ENCODE measurements around the gene RPLP1.
A peak's percentile ranks its signal among the peaks of the same experiment; 100 is the strongest.

Gene RPLP1

GRCh38 chr15:69499521-69500211 lies 47.0 kb downstream of the RPLP1 start:
- DNase-seq, result no peak

GRCh38 chr15:69500339-69500738 lies 47.7 kb downstream of the RPLP1 start:
- DNase-seq, result no peak

- no peak for DNase-seq
These were observed 48.8 kb downstream of the RPLP1 start for GRCh38 chr15:69501456-69501855.

GRCh38 chr15:69502470-69503045 lies 49.9 kb downstream of the RPLP1 start:
- no peak for DNase-seq

- peak; percentile 40 for DNase-seq
These were observed 51.9 kb downstream of the RPLP1 start for GRCh38 chr15:69504352-69505040.

All from NCI-H82 (cell line).